GM19023 (cell line): ENCODE measurements around the gene NFYB.
A peak's percentile ranks its signal among the peaks of the same experiment; 100 is the strongest.
"Not testable (repeated sequence)": the region's sequence is repeated elsewhere in the genome, so short reads cannot be mapped to it uniquely, and the experiment has no call there.

Experiments
- ATAC-seq: cut with Tn5 transposase; IDR thresholded peaks from one replicate; pipeline ENCODE4 v1.9.1; 2021; ENCODE audit warnings: mild to moderate bottlenecking, moderate library complexity; ENCODE audit not compliant: unreplicated experiment

The NFYB gene

DNA sequence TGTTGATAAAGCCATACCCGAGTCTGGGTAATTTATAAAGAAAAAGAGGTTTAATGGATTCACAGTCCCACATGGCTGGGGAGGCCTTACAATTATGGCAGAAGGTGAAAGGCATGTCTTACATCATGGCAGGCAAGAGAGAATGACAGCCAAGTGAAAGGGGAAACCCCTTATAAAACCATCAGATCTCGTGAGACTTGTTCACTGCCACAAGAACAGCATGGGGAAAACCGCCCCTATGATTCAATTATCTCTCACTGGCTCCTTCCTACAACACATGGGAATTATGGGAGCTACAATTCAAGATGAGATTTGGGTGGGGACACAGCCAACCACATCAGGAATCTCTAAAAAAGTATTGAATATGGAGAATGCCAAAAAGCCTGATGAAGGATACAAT is 25.0 kb upstream of the NFYB start:
- not testable (repeated sequence) for ATAC-seq

DNA sequence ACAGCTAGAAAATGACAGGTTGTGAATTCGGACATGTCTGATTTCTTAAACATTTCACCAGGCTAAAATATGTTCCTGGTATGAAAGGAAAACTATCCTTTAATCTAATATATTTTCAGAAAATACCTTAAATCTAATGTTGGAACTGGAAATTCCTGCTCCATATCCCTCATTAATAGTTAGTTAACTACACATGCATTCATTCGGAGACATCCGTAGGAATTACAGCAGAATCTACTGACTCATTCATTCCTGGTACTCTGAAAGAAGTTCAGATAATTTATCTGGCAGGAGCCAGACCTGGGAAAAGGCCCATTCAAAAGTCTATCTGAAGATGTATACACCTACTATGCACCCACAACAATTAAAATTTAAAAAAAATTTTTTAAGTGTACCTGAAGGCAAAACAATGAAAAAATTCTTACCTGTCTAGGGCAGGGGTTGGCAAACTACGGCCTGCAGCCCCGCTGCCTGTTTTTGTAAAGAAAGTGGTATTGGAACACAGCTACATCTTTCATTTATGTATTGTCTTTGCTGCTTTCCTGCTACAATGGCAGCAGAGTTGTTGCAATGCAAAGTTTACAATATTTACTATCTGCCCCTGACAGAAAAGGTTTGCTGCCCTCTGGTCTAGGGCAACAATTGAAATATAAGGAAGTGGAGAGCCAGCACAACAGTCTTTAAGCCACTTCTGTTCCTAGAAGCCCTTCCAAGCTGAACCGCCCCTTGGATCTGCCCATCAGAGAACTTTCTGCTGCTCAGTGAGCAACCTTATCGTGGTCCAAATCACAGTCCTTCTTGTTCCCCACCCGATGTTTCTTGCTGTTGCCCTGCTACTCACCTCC is 17.9 kb upstream of the NFYB start:
- ATAC-seq, result no peak

DNA sequence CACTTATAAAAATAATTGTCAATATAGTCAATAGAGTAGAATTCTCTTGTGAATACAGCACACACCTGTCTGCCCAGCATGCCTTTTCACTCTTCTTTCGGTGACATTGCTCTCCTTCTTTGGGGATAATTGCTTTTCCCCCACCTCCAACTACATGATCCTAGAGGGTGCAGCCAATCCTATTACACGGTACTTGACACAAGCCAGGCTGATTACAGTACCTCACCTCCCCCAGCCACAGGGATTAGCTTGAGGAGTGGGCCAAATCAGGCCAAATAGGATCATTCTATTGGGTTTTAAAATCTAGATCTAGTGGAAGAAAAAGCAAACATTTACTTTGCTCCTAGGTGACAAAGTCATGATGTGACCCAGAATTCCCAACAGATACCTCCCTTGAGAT is 16.8 kb upstream of the NFYB start:
- no peak for ATAC-seq

DNA sequence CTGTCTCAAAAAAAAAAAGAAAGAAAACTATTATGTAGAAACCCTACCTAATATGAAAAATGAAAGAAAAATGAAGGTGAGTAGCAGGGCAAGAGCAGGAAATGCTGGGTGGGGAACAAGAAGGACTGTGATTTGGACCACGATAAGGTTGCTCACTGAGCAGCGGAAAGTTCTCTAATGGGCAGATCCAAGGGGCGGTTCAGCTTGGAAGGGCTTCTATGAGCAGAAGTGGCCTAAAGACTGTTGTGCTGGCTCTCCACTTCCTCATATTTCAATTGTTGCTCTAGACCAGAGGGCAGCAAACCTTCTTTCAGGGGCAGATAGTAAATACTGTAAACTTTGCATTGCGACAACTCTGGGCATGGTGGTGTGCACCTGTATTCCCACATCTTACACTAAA is 16.3 kb upstream of the NFYB start:
- ATAC-seq, result no peak

DNA sequence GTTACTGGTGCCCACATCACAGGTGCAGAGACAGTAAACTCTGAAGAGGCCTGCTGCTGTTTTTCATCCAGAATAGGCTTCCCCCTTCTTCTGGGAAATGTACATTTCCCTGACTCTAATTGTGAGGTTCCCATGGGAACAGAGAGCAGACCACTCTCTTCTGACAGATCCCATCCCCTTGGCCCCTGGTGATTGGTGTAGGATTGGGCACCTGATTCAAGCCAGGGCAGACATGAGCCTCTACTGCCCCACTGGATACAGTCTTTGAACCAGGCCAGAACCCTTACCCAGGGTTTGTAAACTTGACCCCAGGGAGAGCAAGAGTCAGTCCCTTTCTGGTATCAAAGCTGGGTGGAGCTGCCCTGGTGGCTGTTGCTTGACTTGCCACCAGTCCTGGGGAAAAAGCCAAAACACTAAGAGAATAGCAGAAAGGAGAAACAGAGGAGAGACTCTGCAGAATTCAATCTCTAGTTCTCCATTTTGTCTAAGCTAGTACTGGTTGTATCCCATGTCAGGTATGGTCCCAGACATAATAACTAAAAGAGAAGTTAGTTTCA is 14.8 kb upstream of the NFYB start:
- ATAC-seq, result no peak

DNA sequence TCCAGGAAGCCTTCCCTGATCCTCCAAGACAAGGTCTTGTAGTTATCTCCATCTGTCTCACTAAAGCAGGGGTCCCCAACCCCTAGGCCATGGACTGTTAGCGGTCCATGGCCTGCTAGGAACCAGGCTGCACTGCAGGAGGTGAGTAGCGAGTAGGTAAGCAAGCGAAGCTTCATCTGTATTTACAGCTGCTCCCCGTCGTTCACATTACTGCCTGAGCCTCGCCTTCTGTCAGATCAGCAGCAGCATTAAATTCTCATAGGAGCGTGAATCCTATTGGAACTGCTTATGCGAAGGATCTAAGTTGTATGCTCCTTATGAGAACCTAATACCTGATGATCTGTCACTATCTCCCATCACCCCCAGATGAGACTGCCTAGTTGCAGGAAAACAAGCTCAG is 12.4 kb upstream of the NFYB start:
- ATAC-seq, result no peak

DNA sequence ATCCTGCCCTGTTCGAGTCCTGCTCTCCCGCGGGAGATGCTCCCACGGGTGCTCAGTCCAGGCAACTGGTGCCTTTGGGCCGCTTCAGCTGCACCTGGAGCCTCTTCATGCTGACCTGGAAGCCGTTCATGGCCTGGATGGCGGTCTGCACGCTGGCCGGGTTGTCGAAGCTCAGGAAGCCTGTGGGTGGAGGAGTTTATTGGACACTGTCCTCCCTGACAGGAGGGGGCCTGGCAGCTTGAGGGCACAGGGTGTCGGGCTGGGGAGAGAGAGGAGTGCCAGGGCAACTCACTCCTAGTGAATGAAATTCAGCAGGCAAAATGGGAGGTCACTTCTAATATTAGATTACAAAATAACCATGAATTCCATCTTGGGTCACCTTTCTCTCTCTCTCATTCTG is 9.3 kb upstream of the NFYB start:
- ATAC-seq, result no peak

DNA sequence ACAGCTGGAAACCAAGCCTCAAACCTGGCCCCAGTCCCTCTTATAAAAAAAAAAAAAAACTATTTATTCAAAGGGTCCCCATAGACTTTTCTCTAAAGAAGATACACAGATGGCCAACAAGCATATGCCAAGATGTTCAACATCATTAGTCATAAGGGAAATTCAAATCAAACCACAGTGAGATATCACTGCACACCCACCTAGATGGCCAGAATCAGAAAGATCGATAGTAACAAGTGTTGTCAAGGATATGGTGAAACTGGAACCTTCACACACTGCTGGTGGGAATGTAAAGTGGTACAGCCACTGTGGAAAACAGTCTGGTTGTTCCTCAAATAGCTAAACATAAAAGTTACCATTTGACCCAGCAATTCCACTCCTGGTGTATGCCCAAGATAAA is 5.9 kb upstream of the NFYB start:
- ATAC-seq, result no peak

DNA sequence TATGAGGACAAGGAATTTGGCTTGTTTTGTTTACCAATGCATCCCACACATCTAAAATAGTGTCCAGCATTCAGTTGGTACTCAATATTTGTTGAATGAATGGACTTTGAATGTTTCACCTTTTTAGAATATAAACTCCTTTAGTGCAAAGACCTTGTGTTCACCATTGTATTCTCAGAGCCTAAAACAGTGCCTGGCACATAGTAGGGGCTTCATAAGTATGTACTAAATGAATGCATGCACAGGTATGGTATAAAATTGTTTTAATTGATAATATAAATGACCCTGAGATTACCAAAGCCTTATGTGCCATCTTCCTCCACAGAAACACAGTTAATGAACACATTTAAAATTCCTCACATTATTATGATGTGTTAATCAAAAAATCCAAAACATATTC is 5.0 kb upstream of the NFYB start:
- ATAC-seq, result no peak

DNA sequence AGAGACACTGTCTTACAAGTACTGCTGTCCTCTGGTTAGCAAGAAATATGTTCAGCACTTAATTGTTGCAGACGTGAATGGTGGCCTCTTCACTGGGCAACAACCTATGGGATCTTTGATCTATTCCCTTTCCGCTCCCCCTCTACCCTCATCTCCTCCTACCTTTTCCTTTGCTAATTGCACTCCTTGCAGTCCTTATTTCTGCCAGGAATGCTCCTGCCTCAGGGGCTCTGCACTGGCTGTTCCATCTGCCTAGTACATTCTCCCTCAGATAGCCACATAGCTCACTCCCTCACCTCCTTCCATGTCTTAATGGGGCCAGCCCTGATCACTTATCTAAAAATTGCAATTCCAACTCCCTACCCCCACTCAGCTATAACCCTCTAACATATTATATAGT is 4.5 kb upstream of the NFYB start:
- ATAC-seq, result no peak

DNA sequence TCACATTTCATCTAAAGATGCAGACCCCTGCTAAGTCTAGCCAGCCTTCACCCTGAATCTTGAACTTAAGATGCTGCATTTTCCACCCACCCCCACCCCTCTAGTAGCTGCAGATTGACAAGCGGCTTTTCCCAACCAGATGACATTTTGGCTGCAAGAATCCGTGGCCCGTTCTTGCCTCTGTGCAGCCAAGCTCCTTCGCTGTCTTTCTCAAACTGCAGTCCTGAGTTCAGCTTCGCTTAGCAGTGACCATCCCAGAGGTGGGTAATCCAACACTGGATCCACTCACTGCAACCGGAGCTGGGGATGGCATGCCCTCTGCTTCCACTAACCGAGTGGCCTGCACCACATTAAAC is 765 bp upstream of the NFYB start:
- ATAC-seq, result no peak

DNA sequence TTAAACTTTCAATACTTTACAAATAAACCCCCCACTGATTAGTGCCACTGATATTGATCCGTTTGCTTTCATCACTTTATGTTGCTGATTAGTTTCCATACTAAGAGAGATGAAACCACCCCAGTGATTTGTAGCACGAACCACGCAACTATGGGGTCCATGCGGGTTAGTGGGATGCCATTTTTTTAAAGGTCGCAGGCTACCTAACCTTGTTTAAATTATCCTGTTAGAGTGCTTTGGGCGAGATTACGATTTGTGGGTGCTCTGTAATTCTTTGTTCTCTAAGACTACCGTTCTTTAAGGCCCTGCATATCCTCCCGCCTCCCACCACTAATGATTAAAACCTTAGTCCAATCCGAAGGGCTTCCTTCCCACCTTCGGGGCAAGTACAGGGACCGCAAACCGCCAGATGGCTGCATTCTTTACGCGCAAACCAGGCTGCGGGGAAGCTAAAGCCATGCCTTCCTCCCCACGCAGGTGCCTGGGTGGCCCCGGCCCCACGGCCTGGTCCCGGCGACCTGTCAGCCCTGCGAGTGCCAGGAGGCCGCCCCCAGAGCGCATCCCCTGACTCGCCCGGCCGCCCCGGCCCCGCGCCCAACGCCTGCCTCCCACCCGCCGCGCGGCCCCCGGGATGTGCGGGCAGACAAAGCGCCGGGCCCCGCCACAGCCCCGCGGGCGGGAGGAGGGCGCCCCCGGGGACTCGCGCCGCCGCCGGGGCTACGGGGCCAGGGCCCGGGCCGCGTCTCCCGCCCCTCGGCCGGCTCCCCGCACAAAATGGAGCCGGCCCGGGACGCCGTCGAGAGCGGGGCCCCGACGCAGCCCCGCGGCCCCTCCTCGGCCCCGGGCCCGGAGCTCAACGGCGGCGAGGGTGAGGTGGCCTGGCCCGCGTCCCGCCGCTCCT is 759 bp downstream of the NFYB start:
- ATAC-seq, result peak; percentile 33

DNA sequence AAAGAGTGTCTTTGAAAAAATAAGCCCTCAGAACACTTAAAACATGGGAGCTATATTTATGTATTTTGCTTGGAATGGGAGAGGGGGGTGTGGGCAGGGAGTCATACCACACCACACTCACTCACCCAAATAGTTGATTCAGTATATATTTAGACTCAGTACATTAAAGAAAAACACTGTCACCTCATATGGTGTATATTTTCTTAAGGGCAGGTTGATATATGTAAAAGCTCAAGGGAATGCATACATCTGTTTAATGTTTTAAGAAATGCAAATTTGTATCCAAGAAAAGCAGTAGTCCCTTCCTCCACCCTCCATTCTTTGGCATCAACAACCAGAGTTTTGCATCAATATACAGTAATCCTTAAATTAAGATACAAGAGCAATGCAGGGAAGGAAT is 1.4 kb downstream of the NFYB start:
- no peak for ATAC-seq

DNA sequence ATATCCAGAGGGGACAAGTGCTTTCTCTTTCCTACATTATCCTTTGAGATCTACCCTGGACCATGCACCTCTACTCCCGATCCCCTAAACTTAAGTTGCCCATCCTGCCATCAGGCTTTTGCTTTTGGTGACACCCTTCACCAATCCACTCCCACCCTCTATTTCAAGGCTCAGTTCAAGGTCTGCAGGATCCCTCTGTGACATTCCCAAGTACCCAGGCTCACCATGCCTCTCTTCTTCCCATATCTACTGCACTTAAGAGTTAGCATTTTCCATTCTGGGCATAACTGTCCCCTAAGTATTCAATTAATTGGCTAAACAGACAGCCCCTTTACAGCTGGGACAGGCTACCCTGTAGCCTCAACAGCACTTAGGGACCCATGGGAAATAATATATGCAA is 3.1 kb downstream of the NFYB start:
- ATAC-seq, result no peak

DNA sequence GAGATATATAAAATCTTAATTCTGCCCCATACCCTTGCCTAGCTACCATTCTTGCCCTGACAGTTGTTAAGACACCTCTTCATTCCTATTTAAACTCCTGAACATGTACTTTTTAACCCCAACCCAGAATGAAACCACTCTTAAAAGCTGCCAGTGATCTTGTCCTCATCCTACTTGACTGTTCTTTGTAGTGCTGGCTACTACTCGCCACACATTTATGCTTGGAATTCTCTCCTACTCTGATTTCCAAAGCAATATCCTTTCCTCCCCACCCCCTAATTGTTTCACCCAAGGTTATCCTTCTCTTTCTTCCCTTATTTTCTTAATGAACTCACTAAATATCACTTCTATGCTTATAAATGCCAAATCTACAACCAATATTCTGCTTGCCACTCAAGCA is 4.1 kb downstream of the NFYB start:
- ATAC-seq, result no peak

DNA sequence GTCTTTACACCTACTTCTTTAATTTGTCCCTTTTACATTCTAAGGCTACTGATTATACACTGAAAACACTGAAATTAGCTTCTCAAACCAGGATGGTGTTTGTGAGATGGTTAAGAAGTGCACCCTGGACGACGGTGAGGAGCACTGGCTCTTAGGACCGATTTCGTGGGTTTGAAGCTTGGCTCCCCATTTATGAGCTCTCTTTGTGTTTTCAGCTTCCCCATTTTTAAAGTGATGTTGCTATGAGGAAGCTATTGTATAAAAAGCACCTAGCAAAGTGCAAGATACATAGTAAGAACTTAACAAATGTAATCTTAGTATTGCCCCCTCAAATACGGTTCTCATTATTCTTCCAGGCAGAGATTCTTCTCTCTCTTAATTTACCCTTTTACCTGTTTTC is 4.7 kb downstream of the NFYB start:
- ATAC-seq, result no peak

DNA sequence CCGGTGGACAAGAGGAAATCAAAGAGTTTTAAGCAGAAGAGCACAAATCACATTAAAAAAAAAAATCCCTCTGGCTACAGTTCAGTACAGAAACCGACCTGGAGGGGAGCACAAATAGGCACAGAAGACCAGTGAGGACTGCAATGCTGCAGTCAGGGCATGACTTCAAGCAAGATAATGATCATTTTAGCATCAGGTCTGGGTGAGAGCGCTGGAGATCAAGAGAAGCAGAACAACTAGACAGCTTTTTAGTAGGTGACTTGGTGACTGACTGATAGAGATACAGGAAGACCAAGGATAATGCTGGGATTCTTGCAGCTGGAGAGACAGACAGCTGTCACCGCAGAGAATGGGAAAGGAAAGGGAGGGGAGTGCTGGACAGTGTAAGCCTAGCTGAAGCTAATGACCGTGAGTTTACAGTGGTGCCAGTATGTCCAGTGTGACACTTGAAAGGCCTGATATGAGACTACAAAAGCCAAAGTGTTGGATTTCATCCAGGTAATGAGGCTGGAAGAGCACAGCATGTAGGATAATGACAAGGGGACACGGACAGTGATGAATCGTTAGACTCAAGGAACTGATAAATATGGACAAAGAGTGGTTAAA is 5.6 kb downstream of the NFYB start:
- no peak for ATAC-seq

DNA sequence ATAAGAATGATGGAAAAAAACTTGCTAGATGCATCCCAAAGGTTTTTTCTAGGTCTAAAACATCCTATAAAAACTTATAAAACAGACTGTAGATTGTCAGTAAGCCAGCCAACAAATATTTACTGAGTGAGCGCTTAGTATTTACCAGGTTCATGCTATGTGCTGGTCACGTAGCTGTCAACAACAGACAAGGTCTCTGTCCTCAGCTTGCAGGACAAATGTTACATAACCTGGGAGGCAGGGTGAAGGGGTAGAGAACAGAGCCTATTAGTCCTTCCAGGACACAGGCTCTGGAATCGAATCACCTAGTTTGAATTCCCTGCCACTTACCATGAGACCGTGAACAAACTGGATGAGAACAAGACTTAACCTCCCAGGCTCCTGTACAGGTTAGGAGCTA is 6.4 kb downstream of the NFYB start:
- ATAC-seq, result no peak

DNA sequence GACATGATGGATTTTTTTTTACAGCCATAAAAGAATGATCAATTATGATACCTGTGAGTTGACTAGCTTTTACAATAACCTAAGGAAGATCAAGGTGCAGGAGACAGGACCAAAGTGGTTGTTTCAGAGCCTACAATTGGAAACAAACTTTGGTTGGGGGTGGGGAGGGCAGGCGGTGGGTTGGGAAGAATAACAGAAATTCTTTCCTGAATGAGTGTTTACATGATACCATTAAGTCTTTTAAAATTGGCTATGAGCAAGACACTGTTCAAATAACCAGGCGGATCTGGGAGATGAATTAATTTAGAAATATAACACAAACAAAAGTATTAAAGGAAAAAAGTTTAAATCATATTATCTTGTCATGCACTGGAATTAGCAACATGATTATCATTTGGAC is 7.2 kb downstream of the NFYB start:
- no peak for ATAC-seq

DNA sequence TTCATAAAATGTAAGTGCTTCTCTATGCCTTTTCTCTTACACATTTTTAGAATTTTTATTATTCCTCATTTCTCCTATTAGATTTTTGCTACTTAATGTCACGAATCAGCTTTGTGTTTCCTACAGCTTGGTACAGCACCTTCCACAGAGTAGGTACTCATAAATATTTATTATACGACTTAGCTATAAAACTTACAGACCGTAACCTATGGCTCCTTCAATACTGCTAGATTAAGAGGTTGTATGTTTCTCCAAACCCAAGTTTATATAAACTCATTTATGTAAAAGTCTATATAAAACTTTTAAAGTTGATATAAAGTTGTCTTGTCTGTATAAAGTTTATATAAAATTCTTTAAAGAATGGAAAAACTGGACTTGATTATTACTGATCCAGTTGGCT is 11.5 kb downstream of the NFYB start:
- ATAC-seq, result no peak

DNA sequence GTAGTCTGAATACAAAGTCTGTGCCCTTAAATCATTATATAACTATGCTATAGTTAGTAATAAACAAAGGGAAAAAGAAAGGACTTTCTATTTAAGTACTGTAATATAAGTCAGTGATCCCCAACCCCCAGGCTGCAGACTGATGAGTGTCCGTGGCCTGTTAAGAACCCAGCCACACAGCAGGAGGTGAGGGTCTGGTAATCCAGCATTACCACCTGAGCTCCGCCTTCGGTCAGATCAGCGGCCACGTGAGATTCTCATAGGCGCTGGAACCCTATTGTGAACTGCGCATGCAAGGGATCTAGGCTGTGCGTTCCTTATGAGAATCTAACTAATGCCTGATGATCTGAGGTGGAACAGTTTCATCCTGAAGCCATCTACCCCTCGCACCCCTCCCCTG is 15.7 kb downstream of the NFYB start:
- ATAC-seq, result no peak

DNA sequence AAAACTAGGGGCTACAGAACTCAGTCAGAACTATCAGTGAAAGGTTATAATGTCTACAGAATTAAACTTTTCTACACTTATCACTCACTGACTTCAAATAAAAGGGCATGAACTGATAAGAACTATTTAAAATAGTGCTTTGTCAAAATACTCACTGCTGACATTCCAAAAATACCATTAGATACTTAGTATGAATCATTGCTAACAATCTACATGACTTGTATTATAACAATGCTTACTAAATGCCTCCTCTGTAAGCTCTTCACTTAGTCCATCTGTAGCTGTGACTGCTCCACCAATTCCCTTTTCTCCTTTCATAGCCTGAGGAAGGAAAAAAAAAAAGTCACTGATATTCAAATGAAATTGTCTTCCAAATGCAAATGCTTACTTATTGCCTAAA is 17.0 kb downstream of the NFYB start:
- ATAC-seq, result no peak
